GM21381 (cell line): ENCODE results near the gene CNGA1.
"Not testable (repeated sequence)": the region's sequence is repeated elsewhere in the genome, so short reads cannot be mapped to it uniquely, and the experiment has no call there.

ENCODE experiments used
- ATAC-seq: cut with Tn5 transposase; IDR thresholded peaks from one replicate; pipeline ENCODE4 v1.9.1; 2021; ENCODE audit warnings: mild to moderate bottlenecking, moderate library complexity; ENCODE audit not compliant: unreplicated experiment

CNGA1 gene

GRCh38 chr4:48031802-48032525 is 15.5 kb upstream of the CNGA1 start:
- ATAC-seq, result no peak

GRCh38 chr4:48030470-48030869 is 14.0 kb upstream of the CNGA1 start:
- ATAC-seq, result no peak

GRCh38 chr4:48028696-48029095 is 12.2 kb upstream of the CNGA1 start:
- peak; percentile 46 for ATAC-seq

- peak; percentile 77 for ATAC-seq
Measured at GRCh38 chr4:48027653-48028052, 11.2 kb upstream of the CNGA1 start.

- no peak for ATAC-seq
Measured at GRCh38 chr4:48025005-48025404, 8.5 kb upstream of the CNGA1 start.

- ATAC-seq, result no peak
Measured at GRCh38 chr4:48024522-48024921, 8.0 kb upstream of the CNGA1 start.

- no peak for ATAC-seq
Measured at GRCh38 chr4:48022192-48022799, 5.8 kb upstream of the CNGA1 start.

GRCh38 chr4:48021100-48021499 is 4.6 kb upstream of the CNGA1 start:
- no peak for ATAC-seq

- ATAC-seq, result no peak
Measured at GRCh38 chr4:48018112-48018511, 1.6 kb upstream of the CNGA1 start.

GRCh38 chr4:48017108-48017571 is 659 bp upstream of the CNGA1 start:
- ATAC-seq, result no peak

GRCh38 chr4:48015678-48016077 is 803 bp downstream of the CNGA1 start:
- ATAC-seq, result no peak

- no peak for ATAC-seq
Measured at GRCh38 chr4:48015216-48015615, 1.3 kb downstream of the CNGA1 start.

- no peak for ATAC-seq
Measured at GRCh38 chr4:48012824-48013223, 3.7 kb downstream of the CNGA1 start.

- ATAC-seq, result no peak
Measured at GRCh38 chr4:48011722-48012121, 4.8 kb downstream of the CNGA1 start.

- not testable (repeated sequence) for ATAC-seq
Measured at GRCh38 chr4:48010906-48011305, 5.6 kb downstream of the CNGA1 start.

GRCh38 chr4:48008021-48008596 is 8.4 kb downstream of the CNGA1 start:
- no peak for ATAC-seq

- no peak for ATAC-seq
Measured at GRCh38 chr4:48005781-48006180, 10.7 kb downstream of the CNGA1 start.

GRCh38 chr4:48003568-48003967 is 12.9 kb downstream of the CNGA1 start:
- not testable (repeated sequence) for ATAC-seq

GRCh38 chr4:48002267-48002666 is 14.2 kb downstream of the CNGA1 start:
- ATAC-seq, result no peak

- no peak for ATAC-seq
Measured at GRCh38 chr4:47996021-47996420, 20.5 kb downstream of the CNGA1 start.

- not testable (repeated sequence) for ATAC-seq
Measured at GRCh38 chr4:47992475-47992874, 24.0 kb downstream of the CNGA1 start.

- ATAC-seq, result no peak
Measured at GRCh38 chr4:47990145-47990544, 26.3 kb downstream of the CNGA1 start.
